Muscle of arm (tissue), 14 donors: ENCODE data around the gene CNRIP1. TPM values are rescaled to one million over a fixed set of nuclear protein-coding genes. Genes with fewer than 3 reads are reported as not detected.
A peak's percentile ranks its signal among the peaks of the same experiment; 100 is the strongest.
"Not testable (repeated sequence)": the region's sequence is repeated elsewhere in the genome, so short reads cannot be mapped to it uniquely, and the experiment has no call there.

Experiments used
- DNase-seq: peaks from one replicate; pipeline ENCODE4 v3.0.0-alpha.2; 2013
- long read RNA-seq, 11 donors: transcript quantifications; one replicate each; lab custom pipeline, GENCODE V29; 2026
- polyA plus RNA-seq, 12 donors: library from polyadenylated mRNA; unstranded; fragments of 120-200 nt; gene quantifications; one replicate each; pipeline ENCODE4 v1.2.1, GENCODE V29; 2013; ENCODE audit not compliant: insufficient read length in 12 of 12

The CNRIP1 gene, protein sequence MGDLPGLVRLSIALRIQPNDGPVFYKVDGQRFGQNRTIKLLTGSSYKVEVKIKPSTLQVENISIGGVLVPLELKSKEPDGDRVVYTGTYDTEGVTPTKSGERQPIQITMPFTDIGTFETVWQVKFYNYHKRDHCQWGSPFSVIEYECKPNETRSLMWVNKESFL
- polyA plus RNA-seq: 10 to 100 TPM in 11 of 12 donors, not detected in 1; 19.6 to 33.4 (median 23.8) TPM
- long read RNA-seq, donor 1, transcript CNRIP1-201 (3 exons, 1,953 nt): major isoform, 13 of 23 reads
- long read RNA-seq, donor 1, partial matches to known transcripts: 9 of 23 reads
- long read RNA-seq, donor 1, other reads (novel, unspliced or antisense): 0 of 23 reads
- long read RNA-seq, donor 2, transcript CNRIP1-201 (3 exons, 1,953 nt): major isoform, 10 of 17 reads
- long read RNA-seq, donor 2, partial matches to known transcripts: 7 of 17 reads
- long read RNA-seq, donor 2, other reads (novel, unspliced or antisense): 0 of 17 reads
- long read RNA-seq, donor 3, transcript CNRIP1-201 (3 exons, 1,953 nt): major isoform, 8 of 9 reads
- long read RNA-seq, donor 3, partial matches to known transcripts: 0 of 9 reads
- long read RNA-seq, donor 3, other reads (novel, unspliced or antisense): 0 of 9 reads
- long read RNA-seq, donor 4, transcript CNRIP1-201 (3 exons, 1,953 nt): major isoform, 9 of 9 reads
- long read RNA-seq, donor 4, partial matches to known transcripts: 0 of 9 reads
- long read RNA-seq, donor 4, other reads (novel, unspliced or antisense): 0 of 9 reads
- long read RNA-seq, donor 5, transcript CNRIP1-201 (3 exons, 1,953 nt): major isoform, 14 of 16 reads
- long read RNA-seq, donor 5, partial matches to known transcripts: 0 of 16 reads
- long read RNA-seq, donor 5, other reads (novel, unspliced or antisense): 0 of 16 reads
- long read RNA-seq, donor 6, transcript CNRIP1-201 (3 exons, 1,953 nt): major isoform, 8 of 8 reads
- long read RNA-seq, donor 6, partial matches to known transcripts: 0 of 8 reads
- long read RNA-seq, donor 6, other reads (novel, unspliced or antisense): 0 of 8 reads
- long read RNA-seq, donor 7, transcript CNRIP1-201 (3 exons, 1,953 nt): major isoform, 5 of 6 reads
- long read RNA-seq, donor 7, partial matches to known transcripts: 0 of 6 reads
- long read RNA-seq, donor 7, other reads (novel, unspliced or antisense): 0 of 6 reads
- long read RNA-seq, donor 8, transcript CNRIP1-201 (3 exons, 1,953 nt): major isoform, 10 of 16 reads
- long read RNA-seq, donor 8, partial matches to known transcripts: 6 of 16 reads
- long read RNA-seq, donor 8, other reads (novel, unspliced or antisense): 0 of 16 reads
- long read RNA-seq, donor 9, transcript CNRIP1-201 (3 exons, 1,953 nt): major isoform, 7 of 9 reads
- long read RNA-seq, donor 9, partial matches to known transcripts: 0 of 9 reads
- long read RNA-seq, donor 9, other reads (novel, unspliced or antisense): 0 of 9 reads
- long read RNA-seq, donor 10, transcript CNRIP1-201 (3 exons, 1,953 nt): major isoform, 5 of 5 reads
- long read RNA-seq, donor 10, partial matches to known transcripts: 0 of 5 reads
- long read RNA-seq, donor 10, other reads (novel, unspliced or antisense): 0 of 5 reads
- long read RNA-seq, donor 11, transcript CNRIP1-201 (3 exons, 1,953 nt): major isoform, 12 of 12 reads
- long read RNA-seq, donor 11, partial matches to known transcripts: 0 of 12 reads
- long read RNA-seq, donor 11, other reads (novel, unspliced or antisense): 0 of 12 reads

DNA sequence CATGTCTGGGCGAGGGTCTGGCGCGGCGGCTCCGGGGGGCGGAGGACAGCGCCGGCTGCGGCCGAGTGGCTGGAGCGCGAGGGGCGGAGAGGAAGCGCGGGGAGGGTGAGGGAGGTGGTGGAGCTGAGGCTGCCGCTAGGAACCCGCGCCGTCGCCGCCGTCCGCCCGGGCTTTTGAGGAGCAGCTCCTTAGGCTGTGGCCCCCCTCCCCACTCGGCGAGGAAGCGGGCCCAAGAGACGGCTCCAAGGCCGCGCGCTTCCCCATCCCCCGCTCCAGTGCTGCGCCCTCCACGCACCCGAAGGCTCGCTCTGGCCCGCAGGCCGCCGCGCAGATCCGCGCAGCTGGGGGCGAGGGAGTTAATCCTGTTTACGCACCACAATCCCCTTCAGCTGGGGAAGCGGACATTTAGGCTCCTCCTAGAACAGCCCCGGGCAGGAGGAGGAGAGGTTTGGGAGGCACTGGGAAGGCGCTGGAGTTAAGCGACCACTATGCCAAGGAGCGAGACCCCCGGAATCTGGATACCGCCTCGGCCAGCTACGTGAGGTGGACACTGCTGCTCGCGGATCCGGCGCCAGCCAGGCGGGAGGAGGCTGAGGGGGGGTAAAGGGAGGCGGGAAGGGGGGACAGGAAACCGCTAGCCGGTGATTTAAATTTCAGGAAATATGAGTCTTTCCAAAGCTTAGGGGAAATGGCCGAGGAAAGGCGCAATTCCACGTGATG is at the start of gene CNRIP1:
Gene CNRIP1, minus strand, starts transcription at position 552 of the 720 bp plus-strand sequence. Its CDS starts 549 bp downstream, at position 3.
- DNase-seq: peak; percentile 88

- DNase-seq: no peak
Measured at GRCh38 chr2:68369337-68369734, 49.6 kb upstream of the CNRIP1 start.

DNA sequence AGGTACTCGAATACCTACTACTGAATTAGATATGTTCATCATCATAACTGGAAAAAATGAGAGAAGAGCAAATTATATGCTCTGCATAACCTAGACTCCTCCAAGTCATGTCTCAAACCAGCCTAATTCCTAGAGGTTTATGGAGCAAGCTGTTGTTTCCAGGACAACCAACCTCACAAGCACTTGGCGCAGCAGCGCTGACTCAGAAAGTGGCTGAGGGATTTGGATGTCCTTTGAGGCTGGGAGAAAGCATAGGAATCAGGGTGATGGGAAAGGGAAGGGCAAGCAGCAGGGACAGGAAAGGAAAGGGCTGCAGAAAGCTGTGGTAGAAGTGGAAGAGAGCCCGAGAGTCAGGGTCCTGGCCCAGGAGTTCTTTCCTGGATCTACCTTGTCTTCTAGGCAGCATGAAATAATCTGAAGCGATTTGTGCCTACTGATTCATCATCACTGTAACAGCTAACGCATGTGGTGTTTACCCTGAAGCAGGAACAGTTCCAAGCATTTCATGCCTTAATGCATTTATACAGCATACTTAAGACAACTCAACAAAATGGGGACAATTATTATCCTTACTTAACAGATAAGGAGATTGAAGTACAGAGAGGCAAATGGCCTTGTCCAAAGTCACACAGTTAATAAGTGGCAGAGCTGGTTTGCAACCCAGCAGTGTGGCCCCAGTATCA is 49.0 kb upstream of the CNRIP1 start:
- no peak for DNase-seq

GRCh38 chr2:68367953-68368653 is 48.4 kb upstream of the CNRIP1 start:
- DNase-seq: no peak

- no peak for DNase-seq
Measured at GRCh38 chr2:68366083-68366560, 46.4 kb upstream of the CNRIP1 start.

- peak; percentile 35 for DNase-seq
Measured at GRCh38 chr2:68365087-68365486, 45.3 kb upstream of the CNRIP1 start, which contains the start of gene PLEK. Gene PLEK (plus strand): TSS chr2:68365282. CDS start chr2:68365352, 70 bp downstream.

DNA sequence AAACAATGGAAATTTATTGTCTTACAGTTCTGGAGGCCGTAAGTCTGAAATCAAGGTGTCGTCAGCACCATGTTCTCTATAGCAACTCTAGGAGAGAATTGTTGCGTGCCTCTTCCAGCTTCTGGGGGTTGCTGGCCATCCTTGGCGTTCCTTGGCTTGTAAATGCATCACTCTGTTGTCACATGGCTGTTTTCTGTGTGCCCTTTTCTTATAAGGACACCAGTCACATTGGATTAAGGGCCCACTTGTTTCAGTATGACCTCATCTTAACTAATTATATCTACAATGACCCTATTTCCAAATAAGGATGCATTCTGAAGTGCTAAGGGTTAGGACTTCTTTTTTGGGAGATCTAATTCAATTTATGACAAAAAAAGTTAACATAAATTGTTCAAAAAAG is 44.0 kb upstream of the CNRIP1 start:
- no peak for DNase-seq

GRCh38 chr2:68362749-68363148 is 43.0 kb upstream of the CNRIP1 start:
- no peak for DNase-seq

- peak; percentile 46 for DNase-seq
Measured at GRCh38 chr2:68362069-68362468, 42.3 kb upstream of the CNRIP1 start.

GRCh38 chr2:68359889-68360288 is 40.1 kb upstream of the CNRIP1 start:
- no peak for DNase-seq

GRCh38 chr2:68357605-68358337 is 38.0 kb upstream of the CNRIP1 start:
- DNase-seq: no peak

DNA sequence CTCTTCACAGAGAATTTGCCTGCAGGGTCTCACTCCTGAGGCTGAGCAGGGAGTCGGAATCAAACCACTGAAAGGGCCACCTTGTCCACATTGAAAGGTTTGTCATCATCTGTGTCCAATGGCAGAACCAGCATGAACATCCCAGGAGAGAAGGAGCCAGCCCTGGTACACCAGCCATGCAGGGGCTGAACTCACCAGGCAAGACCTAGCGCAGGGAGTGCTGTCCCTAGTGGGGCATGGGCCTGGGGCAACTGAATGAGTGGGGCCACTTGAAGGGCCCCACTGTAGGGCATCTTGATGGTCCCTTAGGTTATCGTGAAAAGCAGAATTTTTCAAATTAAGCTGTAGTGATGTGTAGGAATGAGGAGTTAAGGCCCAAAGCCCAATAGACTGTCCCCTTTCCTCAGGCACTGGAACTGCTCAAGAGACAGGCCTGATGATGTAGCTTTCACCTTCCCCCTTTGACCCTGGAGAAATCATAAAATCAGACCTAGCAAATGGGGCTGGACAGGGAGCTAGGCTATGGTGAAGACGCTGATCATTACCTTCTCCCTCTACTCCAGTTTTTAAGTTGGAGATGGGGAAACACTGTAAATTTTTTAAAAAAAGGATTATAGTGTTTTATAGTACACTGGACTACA is 37.0 kb upstream of the CNRIP1 start:
- no peak for DNase-seq

DNA sequence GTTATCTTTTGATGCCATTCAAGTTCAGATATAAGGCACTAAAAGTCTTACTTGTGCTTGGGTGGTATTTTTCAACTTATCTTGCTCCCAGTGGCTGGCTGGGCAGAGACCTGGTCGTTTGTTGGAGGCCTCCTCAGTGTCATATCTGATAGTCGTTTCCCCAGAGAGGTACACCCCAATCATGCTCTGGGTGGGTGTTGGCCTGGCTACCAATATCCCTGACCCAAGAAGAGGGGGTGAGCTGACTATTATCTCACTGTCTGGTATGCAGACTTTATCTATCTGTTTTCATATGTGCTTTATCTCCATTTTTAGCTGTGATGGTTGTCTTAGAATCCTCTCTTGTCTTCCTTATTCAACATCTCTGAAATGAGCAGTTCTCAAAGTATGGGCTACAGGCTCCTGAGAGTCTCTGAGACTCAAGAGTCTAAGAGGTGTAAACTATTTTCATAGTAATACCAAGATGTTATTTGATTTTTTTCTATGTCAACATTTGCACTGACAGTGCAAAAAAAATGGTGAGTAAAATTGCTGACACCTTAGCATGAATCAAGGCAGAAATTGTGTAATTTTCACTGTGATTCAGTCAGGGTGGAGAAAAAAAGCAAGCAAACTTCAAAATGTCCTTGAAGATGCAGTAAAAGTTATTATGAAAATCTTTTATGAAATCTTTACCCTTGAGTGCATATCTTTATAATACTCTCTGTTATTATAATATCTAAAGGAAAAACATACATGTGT is 33.1 kb upstream of the CNRIP1 start:
- DNase-seq: no peak

- no peak for DNase-seq
Measured at GRCh38 chr2:68351997-68352396, 32.2 kb upstream of the CNRIP1 start.

DNA sequence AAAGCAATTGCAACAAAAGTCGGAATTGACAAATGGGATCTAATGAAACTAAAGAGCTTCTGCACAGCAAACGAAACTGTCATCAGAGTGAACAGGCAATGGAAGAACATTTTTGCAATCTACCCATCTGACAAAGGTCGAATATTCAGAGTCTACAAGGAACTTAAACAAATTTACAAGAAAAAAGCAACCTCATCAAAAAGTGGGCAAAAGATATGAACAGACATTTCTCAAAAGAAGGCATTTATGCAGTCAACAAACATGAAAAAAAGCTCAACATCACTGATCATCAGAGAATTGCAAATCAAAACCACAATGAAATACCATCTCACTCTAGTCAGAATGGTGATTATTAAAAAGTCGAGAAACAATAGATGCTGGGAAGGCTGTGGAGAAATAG is 29.3 kb upstream of the CNRIP1 start:
- not testable (repeated sequence) for DNase-seq

GRCh38 chr2:68345129-68345875 is 25.6 kb upstream of the CNRIP1 start:
- no peak for DNase-seq
